Lower leg skin (tissue), 4 donors: ENCODE data around the gene MAP3K5. TPM values are rescaled to one million over a fixed set of nuclear protein-coding genes. Genes with fewer than 3 reads are reported as not detected.

ENCODE experiments used
- DNase-seq, 2 donors: peaks; one replicate each; pipeline ENCODE4 v3.0.0-alpha.2; 2019; ENCODE audit warnings: low spot score in 2 of 2
- H3K4me3 ChIP-seq: fragments of 200-600 bp; sonication (generic); 2 replicates; pipeline ENCODE4 v1.5.1; 2017; ENCODE audit warnings: mild to moderate bottlenecking, low read depth; ENCODE audit not compliant: poor library complexity, severe bottlenecking
- CTCF ChIP-seq, 3 donors: fragments of 450-650 bp; IDR thresholded peaks; one replicate each; pipeline ENCODE4 v1.5.1; 2016; ENCODE audit warnings: antibody characterized with exemption in 3 of 3, mild to moderate bottlenecking in 3 of 3, moderate library complexity in 2 of 3
- POLR2A ChIP-seq, 2 donors: fragments of 450-650 bp; IDR thresholded peaks; one replicate each; pipeline ENCODE4 v1.6.1; 2016 to 2017; ENCODE audit warnings: antibody characterized with exemption in 2 of 2, mild to moderate bottlenecking in 1 of 2, moderate library complexity in 1 of 2
- WGBS, 2 donors: methylation state at CpG; one replicate each; pipeline ENCODE4 v1.1.5; 2018; 5-methylcytosine and 5-hydroxymethylcytosine counted together
- intact Hi-C: fragments of 100-400 bp; cut with DNase I; formaldehyde crosslinking; loops from one replicate; pipeline ENCODE4 v1.15.0; 2023; ENCODE audit warnings: low total_unique reads
- total RNA-seq, 4 donors: library from RNA; depleted of rRNA; stranded (reverse); fragments of >200 nt; gene quantifications; one replicate each; pipeline ENCODE4 v1.1.0, GENCODE V29; 2016

MAP3K5 gene
- total RNA-seq, 4 donors from 2014 or later = 18.9 to 35.2 (median 27.0) TPM

- intact Hi-C loops = no loop called here
- 36 to 45% methylated on average over 8 of the region's 8 CpGs for WGBS, 2 donors
- TF ChIP-seq CTCF (IDR thresholded peaks at IDR 0.05) (no peak), POLR2A (IDR thresholded peaks at IDR 0.05) (no peak)
These were observed 266.6 kb downstream of the MAP3K5 start for GRCh38 chr6:136525586-136526195.

GRCh38 chr6:136524936-136525413, 267.3 kb downstream of the MAP3K5 start:
- intact Hi-C loops = no loop called here
- no peak for TF ChIP-seq POLR2A (IDR thresholded peaks at IDR 0.05)
- no peak for TF ChIP-seq CTCF (IDR thresholded peaks at IDR 0.05)
- H3K4me3 ChIP-seq = no peak overlapping the region
- DNase-seq = no peak
- 72 to 75% methylated on average over 2 of the region's 2 CpGs for WGBS, 2 donors

More at GRCh38 chr6:136525586-136526195, 266.6 kb downstream of the MAP3K5 start:
- no peak overlapping the region for H3K4me3 ChIP-seq
- no peak for DNase-seq

DNA sequence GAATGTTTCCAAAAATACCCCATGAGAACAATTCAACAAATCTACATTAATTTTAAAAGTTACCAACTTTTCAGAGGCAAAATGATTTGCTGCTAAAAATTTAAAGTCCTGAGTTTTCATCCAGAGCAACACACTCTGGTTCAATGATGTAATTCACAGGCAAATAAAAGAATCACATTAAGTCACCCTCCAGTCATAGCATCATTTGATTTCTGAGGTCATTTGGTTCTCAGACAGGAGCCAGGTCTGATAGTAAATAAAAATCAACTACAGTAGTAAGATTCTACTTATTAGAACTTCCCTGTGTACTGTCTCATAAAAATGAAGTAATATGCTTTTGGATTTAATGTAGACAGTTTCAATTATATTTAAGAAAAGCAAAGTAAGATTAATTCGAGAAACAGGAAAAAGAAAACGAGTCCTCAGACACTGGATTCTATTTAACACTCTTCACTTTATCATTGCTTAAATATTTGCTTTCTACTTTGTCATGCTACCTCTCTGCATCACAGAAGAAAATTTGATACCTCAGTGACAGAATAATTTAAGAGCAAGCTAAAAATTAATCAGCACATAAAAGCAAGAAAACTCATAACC, 267.8 kb downstream of the MAP3K5 start:
- TF ChIP-seq CTCF (IDR thresholded peaks at IDR 0.05) (no peak), POLR2A (IDR thresholded peaks at IDR 0.05) (no peak)
- WGBS, 2 donors = 73 to 84% methylated on average over 2 of the region's 2 CpGs

DNA sequence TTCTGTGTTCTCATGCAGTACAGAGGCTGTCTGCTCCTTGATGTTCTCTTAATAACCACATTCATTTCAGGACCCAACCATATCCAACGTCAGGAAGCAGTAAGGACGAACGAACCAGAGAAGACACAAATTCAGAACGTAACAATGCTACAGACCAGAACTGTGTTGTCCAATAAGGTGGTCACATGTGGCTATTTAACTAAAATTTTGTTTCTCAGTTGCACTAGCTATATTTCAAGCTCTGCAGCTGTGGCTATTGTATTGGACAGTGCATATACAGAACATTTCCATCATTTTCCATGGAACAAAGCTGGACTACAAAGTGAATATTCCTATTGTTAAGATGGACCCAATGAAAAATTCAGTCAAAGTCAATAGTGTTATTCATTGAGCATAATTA, 269.1 kb downstream of the MAP3K5 start:
- intact Hi-C loops = no loop called here
- WGBS, 2 donors = 90 to 97% methylated on average over 4 of the region's 4 CpGs
- no peak overlapping the region for H3K4me3 ChIP-seq
- no peak for DNase-seq
- TF ChIP-seq POLR2A (IDR thresholded peaks at IDR 0.05) (no peak), CTCF (IDR thresholded peaks at IDR 0.05) (no peak)

More for the DNA sequence above, 267.8 kb downstream of the MAP3K5 start:
- intact Hi-C loops = no loop called here
- DNase-seq = no peak
- no peak overlapping the region for H3K4me3 ChIP-seq

DNA sequence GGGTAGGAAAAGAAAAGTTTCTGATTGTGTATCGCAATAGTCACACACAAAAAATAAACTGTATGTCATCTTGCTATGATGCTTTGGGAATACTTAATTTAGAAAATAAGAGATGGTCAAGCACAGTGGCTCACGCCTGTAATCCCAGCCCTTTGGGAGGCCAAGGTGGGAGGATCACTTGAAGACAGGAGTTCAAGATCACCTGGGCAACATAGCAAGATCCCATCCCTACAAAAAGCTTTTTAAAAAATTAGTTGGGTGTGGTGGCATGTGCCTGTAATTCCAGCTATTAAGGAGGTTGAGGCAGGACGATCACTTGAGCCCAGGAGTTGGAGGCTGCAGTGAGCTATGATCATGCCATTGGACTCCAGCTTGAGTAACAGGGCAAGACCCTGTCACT, 269.6 kb downstream of the MAP3K5 start:
- H3K4me3 ChIP-seq = no peak overlapping the region
- TF ChIP-seq CTCF (IDR thresholded peaks at IDR 0.05) = no peak
- TF ChIP-seq POLR2A (IDR thresholded peaks at IDR 0.05) = no peak
- no peak for DNase-seq
- intact Hi-C loops = no loop called here
- WGBS, 2 donors = 90 to 100% methylated on average over 3 of the region's 3 CpGs
